ENCODE measurements around the gene URB1. TPM values are rescaled to one million over a fixed set of nuclear protein-coding genes. Genes with fewer than 3 reads are reported as not detected.

URB1 gene
- total and polyA plus RNA-seq, 2 experiments from 2014 or later: 7.7 to 44.1 TPM

- Mint-ChIP-seq H3K27ac (peak overlapping the region; percentile 70; the same call in 1 of the 2 replicates), H3K9me3 (no peaks in the 10 kb centered on the region), H3K36me3 (ENCODE audit: low read depth) (peaks cover 83% of the 10 kb centered on the region), H3K4me3 (no peak overlapping the region; the same call in 2 of the 3 replicates), H3K4me1 (peaks cover 25% of the 10 kb centered on the region), H3K27me3 (ENCODE audit: insufficient read depth, low read depth, poor library complexity) (peaks cover 5% of the 10 kb centered on the region)
- H3K36me3 ChIP-seq (ENCODE audit: insufficient read depth): peaks cover 33% of the 10 kb centered on the region
- no peak for DNase-seq (ENCODE audit: low spot score)
- H3K9me2 ChIP-seq (ENCODE audit: insufficient read depth): no peaks in the 10 kb centered on the region
- no peaks in the 10 kb centered on the region for H3K4me1 ChIP-seq (ENCODE audit: insufficient read depth)
- H3K27me3 ChIP-seq (ENCODE audit: insufficient read depth): no peaks in the 10 kb centered on the region
- H4K20me1 ChIP-seq (replicated peaks; ENCODE audit: insufficient read depth): peaks cover 3% of the 10 kb centered on the region; the same call in 1 of the 2 replicates
- no peak overlapping the region for H3K4me3 ChIP-seq
- no peaks in the 10 kb centered on the region for H3F3A ChIP-seq (replicated peaks; ENCODE audit: low read depth)
- H2AFZ ChIP-seq: no peak overlapping the region
- TF ChIP-seq, protein P1, sequence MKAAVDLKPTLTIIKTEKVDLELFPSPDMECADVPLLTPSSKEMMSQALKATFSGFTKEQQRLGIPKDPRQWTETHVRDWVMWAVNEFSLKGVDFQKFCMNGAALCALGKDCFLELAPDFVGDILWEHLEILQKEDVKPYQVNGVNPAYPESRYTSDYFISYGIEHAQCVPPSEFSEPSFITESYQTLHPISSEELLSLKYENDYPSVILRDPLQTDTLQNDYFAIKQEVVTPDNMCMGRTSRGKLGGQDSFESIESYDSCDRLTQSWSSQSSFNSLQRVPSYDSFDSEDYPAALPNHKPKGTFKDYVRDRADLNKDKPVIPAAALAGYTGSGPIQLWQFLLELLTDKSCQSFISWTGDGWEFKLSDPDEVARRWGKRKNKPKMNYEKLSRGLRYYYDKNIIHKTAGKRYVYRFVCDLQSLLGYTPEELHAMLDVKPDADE (IDR thresholded peaks at IDR 0.05): no peak
- TF ChIP-seq POLR2AphosphoS5 (IDR thresholded peaks at IDR 0.05; ENCODE audit: low read depth): no peak
- TF ChIP-seq ZNF462 (CRISPR knock-in tag; IDR thresholded peaks at IDR 0.05): no peak
- H3K27ac ChIP-seq (ENCODE audit: low read depth): no peak overlapping the region
- ATAC-seq: peak; percentile 71
- no peak overlapping the region for H3K4me2 ChIP-seq
- H3K79me2 ChIP-seq (replicated peaks; ENCODE audit: insufficient read depth): no peaks in the 10 kb centered on the region; the same call in 1 of the 2 replicates
Observed at GRCh38 chr21:32334980-32335531, 57.8 kb downstream of the URB1 start.
